ENCODE results near the gene RFX4.
"Not testable (repeated sequence)": the region's sequence is repeated elsewhere in the genome, so short reads cannot be mapped to it uniquely, and the experiment has no call there.

RFX4 gene

GRCh38 chr12:106724934-106725333, 142.1 kb downstream of the RFX4 start:
- no peak for TF ChIP-seq CTCF (conservative IDR thresholded peaks at IDR 0.05; ENCODE audit: low read length)
- TF ChIP-seq EZH2phosphoT487 (IDR thresholded peaks at IDR 0.05; ENCODE audit: borderline replicate concordance), result no peak

GRCh38 chr12:106726603-106727202, 143.9 kb downstream of the RFX4 start:
- H3K4me3 ChIP-seq (ENCODE audit: low read length, poor library complexity, severe bottlenecking); H3K9ac ChIP-seq (ENCODE audit: low read depth, low read length, poor library complexity, severe bottlenecking); H3K4me2 ChIP-seq (ENCODE audit: low read depth, low read length, poor library complexity, severe bottlenecking); H3K36me3 ChIP-seq (ENCODE audit: insufficient read depth, low read length); H2AFZ ChIP-seq (ENCODE audit: low read length); H4K20me1 ChIP-seq (ENCODE audit: insufficient read depth, low read length, poor library complexity, severe bottlenecking); H3K79me2 ChIP-seq (ENCODE audit: insufficient read depth, low read length); H3K9me3 ChIP-seq (ENCODE audit: insufficient read depth, low read depth, low read length); H3K9me2 ChIP-seq (replicated peaks; ENCODE audit: low read depth, low read length); H3F3A ChIP-seq (ENCODE audit: low read depth); H3K27me3 ChIP-seq (ENCODE audit: insufficient read depth, low read length, poor library complexity, severe bottlenecking); H3K4me1 ChIP-seq (ENCODE audit: insufficient read depth, low read length, poor library complexity, severe bottlenecking): not testable (repeated sequence)

More at GRCh38 chr12:106724934-106725333, 142.1 kb downstream of the RFX4 start:
- Histone ChIP-seq H3K9me2 (replicated peaks; ENCODE audit: low read depth, low read length) (no peaks in the 10 kb centered on the region), H3K4me3 (ENCODE audit: low read length, poor library complexity, severe bottlenecking) (no peak overlapping the region), H3K9me3 (ENCODE audit: insufficient read depth, low read depth, low read length) (no peaks in the 10 kb centered on the region), H3F3A (ENCODE audit: low read depth) (no peaks in the 10 kb centered on the region), H3K79me2 (ENCODE audit: insufficient read depth, low read length) (no peaks in the 10 kb centered on the region), H3K4me1 (ENCODE audit: insufficient read depth, low read length, poor library complexity, severe bottlenecking) (no peaks in the 10 kb centered on the region), H4K20me1 (ENCODE audit: insufficient read depth, low read length, poor library complexity, severe bottlenecking) (no peaks in the 10 kb centered on the region), H3K27me3 (ENCODE audit: insufficient read depth, low read length, poor library complexity, severe bottlenecking) (no peaks in the 10 kb centered on the region), H3K9ac (ENCODE audit: low read depth, low read length, poor library complexity, severe bottlenecking) (no peak overlapping the region), H3K4me2 (ENCODE audit: low read depth, low read length, poor library complexity, severe bottlenecking) (no peak overlapping the region), H3K36me3 (ENCODE audit: insufficient read depth, low read length) (no peaks in the 10 kb centered on the region), H2AFZ (ENCODE audit: low read length) (no peak overlapping the region)

GRCh38 chr12:106729611-106730010, 146.8 kb downstream of the RFX4 start:
- H4K20me1 ChIP-seq (ENCODE audit: insufficient read depth, low read length, poor library complexity, severe bottlenecking), result no peaks in the 10 kb centered on the region
- H3K4me3 ChIP-seq (ENCODE audit: low read length, poor library complexity, severe bottlenecking), result no peak overlapping the region
- H3K4me1 ChIP-seq (ENCODE audit: insufficient read depth, low read length, poor library complexity, severe bottlenecking), result no peaks in the 10 kb centered on the region
- no peak for TF ChIP-seq CTCF (conservative IDR thresholded peaks at IDR 0.05; ENCODE audit: low read length)
- TF ChIP-seq EZH2phosphoT487 (IDR thresholded peaks at IDR 0.05; ENCODE audit: borderline replicate concordance), result no peak
- H3K9me3 ChIP-seq (ENCODE audit: insufficient read depth, low read depth, low read length), result no peaks in the 10 kb centered on the region
- H3K9me2 ChIP-seq (replicated peaks; ENCODE audit: low read depth, low read length), result no peaks in the 10 kb centered on the region
- H2AFZ ChIP-seq (ENCODE audit: low read length), result no peak overlapping the region
- H3K27me3 ChIP-seq (ENCODE audit: insufficient read depth, low read length, poor library complexity, severe bottlenecking), result no peaks in the 10 kb centered on the region
- H3K36me3 ChIP-seq (ENCODE audit: insufficient read depth, low read length), result no peaks in the 10 kb centered on the region
- H3K79me2 ChIP-seq (ENCODE audit: insufficient read depth, low read length), result no peaks in the 10 kb centered on the region
- H3K4me2 ChIP-seq (ENCODE audit: low read depth, low read length, poor library complexity, severe bottlenecking), result no peak overlapping the region
- no peaks in the 10 kb centered on the region for H3F3A ChIP-seq (ENCODE audit: low read depth)
- no peak overlapping the region for H3K9ac ChIP-seq (ENCODE audit: low read depth, low read length, poor library complexity, severe bottlenecking)

GRCh38 chr12:106732890-106733289, 150.1 kb downstream of the RFX4 start:
- no peaks in the 10 kb centered on the region for H3K79me2 ChIP-seq (ENCODE audit: insufficient read depth, low read length)
- H4K20me1 ChIP-seq (ENCODE audit: insufficient read depth, low read length, poor library complexity, severe bottlenecking), result no peaks in the 10 kb centered on the region
- TF ChIP-seq EZH2phosphoT487 (IDR thresholded peaks at IDR 0.05; ENCODE audit: borderline replicate concordance) (no peak), CTCF (conservative IDR thresholded peaks at IDR 0.05; ENCODE audit: low read length) (no peak)
- H3K9me3 ChIP-seq (ENCODE audit: insufficient read depth, low read depth, low read length), result no peaks in the 10 kb centered on the region
- H2AFZ ChIP-seq (ENCODE audit: low read length), result no peak overlapping the region
- H3F3A ChIP-seq (ENCODE audit: low read depth), result no peaks in the 10 kb centered on the region
- no peaks in the 10 kb centered on the region for H3K27me3 ChIP-seq (ENCODE audit: insufficient read depth, low read length, poor library complexity, severe bottlenecking)
- H3K9ac ChIP-seq (ENCODE audit: low read depth, low read length, poor library complexity, severe bottlenecking), result no peak overlapping the region
- H3K4me3 ChIP-seq (ENCODE audit: low read length, poor library complexity, severe bottlenecking), result no peak overlapping the region
- no peak overlapping the region for H3K4me2 ChIP-seq (ENCODE audit: low read depth, low read length, poor library complexity, severe bottlenecking)
- no peaks in the 10 kb centered on the region for H3K36me3 ChIP-seq (ENCODE audit: insufficient read depth, low read length)
- no peaks in the 10 kb centered on the region for H3K9me2 ChIP-seq (replicated peaks; ENCODE audit: low read depth, low read length)
- H3K4me1 ChIP-seq (ENCODE audit: insufficient read depth, low read length, poor library complexity, severe bottlenecking), result no peaks in the 10 kb centered on the region

All from Loucy (cell line).